Right atrium auricular region (tissue), 2 donors: Measurements from ENCODE around the gene RAB40B. TPM values are rescaled to one million over a fixed set of nuclear protein-coding genes. Genes with fewer than 3 reads are reported as not detected.

Source experiments
- DNase-seq: peaks from one replicate; pipeline ENCODE4 v3.0.0-alpha.2; 2019; ENCODE audit warnings: low spot score
- H3K27ac ChIP-seq, 2 donors: fragments of 200-600 bp; sonication (generic); 1 replicate in 1 of 2; 2 replicates in 1 of 2; pipeline ENCODE4 v1.5.1; 2016 to 2019
- H3K27me3 ChIP-seq, 2 donors: fragments of 200-600 bp; sonication (generic); one replicate each; pipeline versions ENCODE4 v1.5.1 to v1.6.0; 2017 to 2019
- H3K36me3 ChIP-seq: fragments of 200-600 bp; sonication (generic); one replicate; pipeline ENCODE4 v1.5.1; 2016
- H3K4me1 ChIP-seq, 2 donors: fragments of 200-600 bp; sonication (generic); one replicate each; pipeline versions ENCODE4 v1.5.1 to v1.6.0; 2017 to 2019
- H3K4me3 ChIP-seq, 2 donors: fragments of 200-600 bp; sonication (generic); 1 replicate in 1 of 2; 2 replicates in 1 of 2; pipeline ENCODE4 v1.5.1; 2017 to 2019; ENCODE audit warnings: mild to moderate bottlenecking in 1 of 2, moderate library complexity in 1 of 2
- H3K9me3 ChIP-seq, 2 donors: fragments of 200-600 bp; sonication (generic); one replicate each; pipeline ENCODE4 v1.5.1; 2019
- CTCF ChIP-seq, 2 donors: fragments of 200-600 bp; sonication (generic); IDR thresholded peaks; one replicate each; pipeline ENCODE4 v1.5.1; 2019; ENCODE audit warnings: antibody characterized with exemption in 2 of 2
- microRNA-seq, 2 donors: library from miRNA; unstranded; fragments of <30 nt; microRNA quantifications; one replicate each; pipeline ENCODE4, GENCODE V29; 2016 to 2017; ENCODE audit warnings: borderline number of aligned reads in 2 of 2, borderline replicate concordance in 1 of 2
- total RNA-seq, 2 donors: library from RNA; depleted of rRNA; stranded (reverse); fragments of >200 nt; gene quantifications; one replicate each; pipeline ENCODE4 v1.1.0, GENCODE V29; 2016

Gene RAB40B
- total RNA-seq, 2 donors from 2014 or later: 10.2 to 20.8 TPM

- Histone ChIP-seq H3K27ac (no peak overlapping the region), H3K9me3 (no peaks in the 10 kb centered on the region), H3K27me3 (no peaks in the 10 kb centered on the region), H3K4me3 (no peak overlapping the region), H3K4me1 (peaks cover 0 to 9% of the 10 kb centered on the region in 2 donors), H3K36me3 (peaks cover 16% of the 10 kb centered on the region)
- TF ChIP-seq CTCF (IDR thresholded peaks at IDR 0.05): no peak
- DNase-seq: no peak
Observed at GRCh38 chr17:82609655-82610054, 88.8 kb downstream of the RAB40B start.

GRCh38 chr17:82608816-82609215 lies 89.7 kb downstream of the RAB40B start:
- no peak overlapping the region for H3K4me3 ChIP-seq
- no peak overlapping the region for H3K27ac ChIP-seq
- peaks cover 0 to 17% of the 10 kb centered on the region in 2 donors for H3K4me1 ChIP-seq
- no peak for DNase-seq
- H3K36me3 ChIP-seq: peaks cover 17% of the 10 kb centered on the region
- no peak for TF ChIP-seq CTCF (IDR thresholded peaks at IDR 0.05)
- no peaks in the 10 kb centered on the region for H3K9me3 ChIP-seq
- no peaks in the 10 kb centered on the region for H3K27me3 ChIP-seq

GRCh38 chr17:82605939-82606600 lies 92.4 kb downstream of the RAB40B start:
- no peak for TF ChIP-seq CTCF (IDR thresholded peaks at IDR 0.05)
- Histone ChIP-seq H3K4me3 (no peak overlapping the region), H3K9me3 (no peaks in the 10 kb centered on the region), H3K27ac (no peak overlapping the region), H3K4me1 (peaks cover 0 to 25% of the 10 kb centered on the region in 2 donors), H3K36me3 (peaks cover 45% of the 10 kb centered on the region), H3K27me3 (no peaks in the 10 kb centered on the region)
- DNase-seq: no peak

Small RNAs within 50 kb of the gene (microRNA-seq; reads per million reads assigned to microRNA genes)
- 0 to 0.71 reads per million in 2 donors for gene MIR4525

Other genes with a start within 250 kb of the RAB40B start
- gene CYBC1, start 247.9 kb downstream of the RAB40B start, total RNA-seq: 10 to 100 TPM; 14.9 to 34.9 TPM
- 10 to 100 TPM; 51.4 to 54.8 TPM for gene NARF, start 240.0 kb downstream of the RAB40B start, total RNA-seq
- gene FOXK2, start 179.0 kb downstream of the RAB40B start, total RNA-seq: 10 to 100 TPM; 27.8 to 40.3 TPM
- 10 to 100 TPM; 41.2 to 46.4 TPM for gene WDR45B, start 50.3 kb downstream of the RAB40B start, total RNA-seq
- gene FN3KRP, start 18.0 kb upstream of the RAB40B start, total RNA-seq: 1 to 10 TPM; 6.1 TPM
- gene FN3K, start 36.9 kb upstream of the RAB40B start, total RNA-seq: 10 to 100 TPM in 1 of 2 donors, 1 to 10 TPM in 1; 5.1 to 28.3 TPM
- 10 to 100 TPM; 19.4 to 29.6 TPM for gene TBCD, start 53.4 kb upstream of the RAB40B start, total RNA-seq
- gene ZNF750, start 141.3 kb upstream of the RAB40B start, total RNA-seq: not detected